ENCODE results near the gene AKIRIN2. TPM values are rescaled to one million over a fixed set of nuclear protein-coding genes. Genes with fewer than 3 reads are reported as not detected.

AKIRIN2 gene
- total and polyA plus RNA-seq, 2 of the 13 experiments (the other 11 are each of a cell fraction or from before 2014, with no cell fraction given) = 15.6 to 23.4 TPM

GRCh38 chr6:87671555-87672029 lies 30.4 kb downstream of the AKIRIN2 start (continued):
- no peak for TF ChIP-seq GLI4 (CRISPR knock-in tag; IDR thresholded peaks at IDR 0.05; ENCODE audit: borderline replicate concordance)
- TF ChIP-seq ZNF576 (CRISPR knock-in tag; IDR thresholded peaks at IDR 0.05) = no peak
- TF ChIP-seq ZBTB4 (CRISPR knock-in tag; IDR thresholded peaks at IDR 0.05; ENCODE audit: borderline replicate concordance) = no peak
- no peak for TF ChIP-seq ZNF766 (CRISPR knock-in tag; IDR thresholded peaks at IDR 0.05; ENCODE audit: borderline replicate concordance)
- peak; percentile 42; the same call in 1 of the 2 replicates for TF ChIP-seq NFYC (CRISPR knock-in tag; IDR thresholded peaks at IDR 0.05)
- TF ChIP-seq MIER3 (CRISPR knock-in tag; IDR thresholded peaks at IDR 0.05; ENCODE audit: borderline replicate concordance) = peak; percentile 99
- no peak for TF ChIP-seq PTBP1 (IDR thresholded peaks at IDR 0.05; ENCODE audit: low read depth, low read length, poor library complexity, severe bottlenecking)
- TF ChIP-seq HOXD1 (CRISPR knock-in tag; IDR thresholded peaks at IDR 0.05) = peak; percentile 96
- TF ChIP-seq RBAK (CRISPR knock-in tag; IDR thresholded peaks at IDR 0.05) = no peak
- no peak for TF ChIP-seq ZNF552 (CRISPR knock-in tag; IDR thresholded peaks at IDR 0.05; ENCODE audit: borderline replicate concordance)
- TF ChIP-seq MAFG (CRISPR knock-in tag; IDR thresholded peaks at IDR 0.05) = no peak
- peak; percentile 47; the same call in 1 of the 2 replicates for TF ChIP-seq GABPB1 (CRISPR knock-in tag; IDR thresholded peaks at IDR 0.05)
- no peak for TF ChIP-seq ZNF775 (CRISPR knock-in tag; IDR thresholded peaks at IDR 0.05; ENCODE audit: borderline replicate concordance)
- no peak for TF ChIP-seq AGO1 (IDR thresholded peaks at IDR 0.05; ENCODE audit: low read depth, low read length, poor library complexity, severe bottlenecking)
- peak; percentile 33; the same call in 1 of the 2 replicates for TF ChIP-seq ZFY (CRISPR knock-in tag; IDR thresholded peaks at IDR 0.05)
- peak; percentile 35 for TF ChIP-seq YY1 (IDR thresholded peaks at IDR 0.05; ENCODE audit: insufficient read depth, insufficient replicate concordance, low read depth, low read length)
- TF ChIP-seq CREM (IDR thresholded peaks at IDR 0.05) = peak; percentile 97
- TF ChIP-seq CREM (CRISPR knock-in tag; IDR thresholded peaks at IDR 0.05) = no peak
- peak in 1 of 2 experiments; percentile 83; a peak in 2 of 4 replicates for TF ChIP-seq REST (IDR thresholded peaks at IDR 0.05; ENCODE audit: borderline replicate concordance in 1 of 2, low read depth in 1 of 2, low read length in 2 of 2)
- TF ChIP-seq ZFP90 (CRISPR knock-in tag; IDR thresholded peaks at IDR 0.05; ENCODE audit: borderline replicate concordance) = peak; percentile 62
- TF ChIP-seq SP2 (CRISPR knock-in tag; IDR thresholded peaks at IDR 0.05) = no peak
- no peak for TF ChIP-seq ZNF75D (CRISPR knock-in tag; IDR thresholded peaks at IDR 0.05; ENCODE audit: borderline replicate concordance)
- TF ChIP-seq NFKB2 (CRISPR knock-in tag; IDR thresholded peaks at IDR 0.05; ENCODE audit: borderline replicate concordance) = no peak
- TF ChIP-seq BRCA1 (CRISPR knock-in tag; IDR thresholded peaks at IDR 0.05) = no peak
- no peak for TF ChIP-seq ZNF563 (CRISPR knock-in tag; IDR thresholded peaks at IDR 0.05)
